Lower lobe of right lung (tissue), 2 donors: ENCODE measurements around the gene ST3GAL3. TPM values are rescaled to one million over a fixed set of nuclear protein-coding genes. Genes with fewer than 3 reads are reported as not detected.

Experiments
- ATAC-seq, 2 donors: fragments of 200-7000 bp; cut with Tn5 transposase; one replicate each; pipeline ENCODE4 v1.9.1; 2020 to 2022; ENCODE audit warnings: mild to moderate bottlenecking in 2 of 2, moderate library complexity in 2 of 2
- DNase-seq: peaks from one replicate; pipeline ENCODE4 v3.0.0-alpha.2; 2020
- H3K27ac ChIP-seq: fragments of 200-600 bp; one replicate; pipeline ENCODE4 v1.8.0; 2022
- H3K27me3 ChIP-seq: fragments of 200-600 bp; one replicate; pipeline ENCODE4 v1.8.0; 2022; ENCODE audit warnings: low read depth
- H3K36me3 ChIP-seq: fragments of 200-600 bp; one replicate; pipeline ENCODE4 v1.8.0; 2022; ENCODE audit warnings: mild to moderate bottlenecking
- H3K4me1 ChIP-seq: fragments of 200-600 bp; one replicate; pipeline ENCODE4 v1.8.0; 2022
- H3K4me3 ChIP-seq: fragments of 200-600 bp; one replicate; pipeline ENCODE4 v1.8.0; 2022; ENCODE audit warnings: mild to moderate bottlenecking
- H3K9me3 ChIP-seq: fragments of 200-600 bp; one replicate; pipeline ENCODE4 v1.8.0; 2022
- intact Hi-C: fragments of 100-400 bp; cut with DNase I; formaldehyde crosslinking; loops from one replicate; pipeline ENCODE4 v1.11.0; 2022
- total RNA-seq: library from RNA; stranded (reverse); fragmentation: NEBNext Ultra II Directional; extraction: Animal tissue kit (Norgen Biotek cat#: 25700); gene quantifications from one replicate; pipeline ENCODE4 v1.2.1, GENCODE V29; 2021
- TF ChIP-seq, protein P1 (sequence below): fragments of 200-600 bp; IDR thresholded peaks from one replicate; pipeline ENCODE4 v1.8.0; 2022; ENCODE audit warnings: antibody characterized with exemption, mild to moderate bottlenecking
- donor health status: DM: no; HTN: yes; CAD: no; lungs with severe emphysema.

The ST3GAL3 gene
- total RNA-seq, 1 donor from 2014 or later, result 23.6 TPM

DNA sequence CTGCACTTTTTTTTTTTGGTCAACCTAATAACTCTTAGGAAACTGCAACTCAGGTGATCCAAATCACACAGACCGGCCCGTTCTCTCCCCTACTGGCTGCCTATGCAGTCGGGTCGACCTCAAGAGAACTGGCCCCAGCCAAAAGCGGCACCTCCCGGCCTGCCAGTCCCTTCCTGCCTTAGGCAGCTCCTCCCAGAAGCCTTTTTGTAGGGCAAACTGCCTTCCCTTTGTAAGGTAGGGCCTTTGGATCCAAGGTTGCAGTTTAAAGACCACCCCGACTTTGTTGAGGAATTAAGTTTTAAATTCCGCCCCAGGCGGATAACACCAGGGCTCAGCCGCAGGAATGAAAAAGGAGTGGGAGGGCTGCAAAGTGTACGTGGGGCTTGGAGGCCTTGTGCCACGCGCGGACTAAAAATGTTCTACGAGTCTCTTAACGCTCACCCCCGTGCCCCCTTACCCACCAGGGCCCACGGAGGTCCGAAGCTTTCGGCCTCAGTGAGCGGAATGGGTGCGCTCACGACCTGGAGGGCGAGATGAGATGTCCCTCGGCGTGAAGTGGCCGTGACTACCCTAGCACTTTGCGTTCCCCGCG is 642 bp upstream of the ST3GAL3 start:
- peak overlapping the region; percentile 78 for H3K27ac ChIP-seq

DNA sequence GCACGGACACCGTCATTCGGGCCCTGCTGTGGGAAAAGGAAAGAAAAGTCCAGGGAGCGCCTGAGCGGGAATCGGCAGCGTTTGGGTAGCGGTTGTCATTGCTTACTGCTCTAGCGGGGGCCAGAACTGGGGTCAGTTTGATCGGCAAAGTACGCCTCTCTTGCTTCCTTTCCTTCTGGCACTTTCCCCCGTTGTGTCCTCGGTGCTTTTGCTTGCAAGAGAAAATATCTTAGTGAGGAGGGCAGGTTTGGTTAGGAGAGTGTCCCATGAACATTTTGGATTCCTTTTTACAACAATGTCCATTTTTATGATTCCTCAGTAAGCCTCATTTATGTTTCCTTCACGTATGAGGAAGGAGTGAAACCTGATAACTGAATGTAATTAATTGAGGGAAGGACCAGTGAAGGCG is 670 bp downstream of the ST3GAL3 start:
- H3K9me3 ChIP-seq, result no peaks in the 10 kb centered on the region
- ATAC-seq (no peak), DNase-seq (no peak)
- intact Hi-C loops, result no loop called here
- peaks cover 20% of the 10 kb centered on the region for H3K36me3 ChIP-seq
- peaks cover 16% of the 10 kb centered on the region for H3K4me1 ChIP-seq
- H3K27me3 ChIP-seq, result no peaks in the 10 kb centered on the region
- TF ChIP-seq, protein P1, sequence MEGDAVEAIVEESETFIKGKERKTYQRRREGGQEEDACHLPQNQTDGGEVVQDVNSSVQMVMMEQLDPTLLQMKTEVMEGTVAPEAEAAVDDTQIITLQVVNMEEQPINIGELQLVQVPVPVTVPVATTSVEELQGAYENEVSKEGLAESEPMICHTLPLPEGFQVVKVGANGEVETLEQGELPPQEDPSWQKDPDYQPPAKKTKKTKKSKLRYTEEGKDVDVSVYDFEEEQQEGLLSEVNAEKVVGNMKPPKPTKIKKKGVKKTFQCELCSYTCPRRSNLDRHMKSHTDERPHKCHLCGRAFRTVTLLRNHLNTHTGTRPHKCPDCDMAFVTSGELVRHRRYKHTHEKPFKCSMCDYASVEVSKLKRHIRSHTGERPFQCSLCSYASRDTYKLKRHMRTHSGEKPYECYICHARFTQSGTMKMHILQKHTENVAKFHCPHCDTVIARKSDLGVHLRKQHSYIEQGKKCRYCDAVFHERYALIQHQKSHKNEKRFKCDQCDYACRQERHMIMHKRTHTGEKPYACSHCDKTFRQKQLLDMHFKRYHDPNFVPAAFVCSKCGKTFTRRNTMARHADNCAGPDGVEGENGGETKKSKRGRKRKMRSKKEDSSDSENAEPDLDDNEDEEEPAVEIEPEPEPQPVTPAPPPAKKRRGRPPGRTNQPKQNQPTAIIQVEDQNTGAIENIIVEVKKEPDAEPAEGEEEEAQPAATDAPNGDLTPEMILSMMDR, result no peak
- peak overlapping the region; percentile 78 for H3K27ac ChIP-seq
- peak overlapping the region; percentile 89 for H3K4me3 ChIP-seq

More for the DNA sequence above, 642 bp upstream of the ST3GAL3 start:
- Histone ChIP-seq H3K4me1 (peaks cover 16% of the 10 kb centered on the region), H3K36me3 (peaks cover 34% of the 10 kb centered on the region), H3K4me3 (peak overlapping the region; percentile 89), H3K27me3 (no peaks in the 10 kb centered on the region), H3K9me3 (no peaks in the 10 kb centered on the region)
- ATAC-seq (peak; percentile 0 to 42), DNase-seq (no peak)
- TF ChIP-seq, protein P1, result no peak
- intact Hi-C loops, result no loop called here

DNA sequence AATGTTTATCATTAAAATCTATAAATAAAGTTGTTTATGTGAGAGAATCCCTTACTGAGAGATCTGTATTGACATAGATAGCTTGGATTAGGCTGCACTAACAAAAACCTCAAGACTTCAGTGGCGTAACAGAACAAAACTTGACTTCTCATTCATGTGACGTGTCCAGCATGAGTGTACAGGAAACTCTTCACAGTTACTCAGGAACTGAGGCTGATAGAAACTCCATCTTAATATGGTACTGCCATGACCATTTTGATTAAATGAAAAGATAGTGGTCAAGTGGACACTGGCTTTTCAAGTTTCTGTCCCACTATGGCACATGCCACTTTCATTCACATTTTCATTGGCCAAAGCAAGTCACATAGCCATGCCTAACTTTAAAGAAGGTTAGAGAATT is 3.7 kb downstream of the ST3GAL3 start:
- no peaks in the 10 kb centered on the region for H3K36me3 ChIP-seq
- no peak for ATAC-seq
- H3K27me3 ChIP-seq, result no peaks in the 10 kb centered on the region
- H3K9me3 ChIP-seq, result no peaks in the 10 kb centered on the region
- no peak for DNase-seq
- H3K4me1 ChIP-seq, result peaks cover 16% of the 10 kb centered on the region
- intact Hi-C loops, result no loop called here
- no peak overlapping the region for H3K4me3 ChIP-seq
- TF ChIP-seq, protein P1, result no peak
- no peak overlapping the region for H3K27ac ChIP-seq

DNA sequence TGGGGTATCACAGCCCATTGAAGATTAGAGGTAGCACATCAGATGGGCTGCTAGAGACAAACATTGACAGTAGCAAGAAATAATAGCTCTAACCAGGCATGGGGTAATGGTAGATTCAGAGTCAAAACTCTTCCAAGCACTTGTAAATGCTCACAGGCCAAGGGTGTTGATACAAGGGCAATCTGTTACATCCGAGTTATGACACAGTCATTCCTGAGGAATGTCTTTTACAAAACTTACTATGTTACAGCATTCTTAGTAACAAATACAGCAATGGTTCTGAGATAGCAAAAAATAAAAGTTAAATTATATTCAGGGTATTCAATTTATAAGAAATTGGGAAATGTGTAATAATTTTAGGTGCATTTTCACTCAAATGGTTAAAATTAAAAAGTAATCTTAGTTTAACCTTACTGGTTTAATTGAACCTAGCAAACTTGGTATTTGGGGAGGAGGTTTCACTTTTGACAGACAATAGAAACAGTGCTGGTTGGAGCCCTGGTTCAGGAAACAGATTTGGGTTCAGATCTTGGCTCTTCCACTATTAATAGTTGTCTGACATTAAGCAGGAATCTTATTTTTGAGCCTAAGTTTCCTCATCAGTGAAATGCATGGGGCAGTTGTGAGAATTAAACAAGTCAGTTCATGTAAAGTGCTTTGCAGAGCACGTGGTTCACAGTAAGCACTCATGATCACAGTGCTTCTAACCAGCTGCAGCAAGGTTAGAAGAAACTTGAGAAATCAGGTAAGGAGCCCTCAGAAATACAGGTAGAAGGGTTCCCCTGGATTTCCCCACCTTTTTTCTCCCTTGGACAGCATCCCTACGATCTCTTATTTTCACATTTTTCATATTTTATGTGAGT is 4.4 kb downstream of the ST3GAL3 start:
- ATAC-seq (no peak), DNase-seq (no peak)
- H3K9me3 ChIP-seq, result no peaks in the 10 kb centered on the region
- TF ChIP-seq, protein P1, result no peak
- H3K27me3 ChIP-seq, result no peaks in the 10 kb centered on the region
- intact Hi-C loops, result no loop called here
- H3K4me3 ChIP-seq, result no peak overlapping the region
- no peaks in the 10 kb centered on the region for H3K36me3 ChIP-seq
- no peak overlapping the region for H3K27ac ChIP-seq
- H3K4me1 ChIP-seq, result peaks cover 11% of the 10 kb centered on the region

DNA sequence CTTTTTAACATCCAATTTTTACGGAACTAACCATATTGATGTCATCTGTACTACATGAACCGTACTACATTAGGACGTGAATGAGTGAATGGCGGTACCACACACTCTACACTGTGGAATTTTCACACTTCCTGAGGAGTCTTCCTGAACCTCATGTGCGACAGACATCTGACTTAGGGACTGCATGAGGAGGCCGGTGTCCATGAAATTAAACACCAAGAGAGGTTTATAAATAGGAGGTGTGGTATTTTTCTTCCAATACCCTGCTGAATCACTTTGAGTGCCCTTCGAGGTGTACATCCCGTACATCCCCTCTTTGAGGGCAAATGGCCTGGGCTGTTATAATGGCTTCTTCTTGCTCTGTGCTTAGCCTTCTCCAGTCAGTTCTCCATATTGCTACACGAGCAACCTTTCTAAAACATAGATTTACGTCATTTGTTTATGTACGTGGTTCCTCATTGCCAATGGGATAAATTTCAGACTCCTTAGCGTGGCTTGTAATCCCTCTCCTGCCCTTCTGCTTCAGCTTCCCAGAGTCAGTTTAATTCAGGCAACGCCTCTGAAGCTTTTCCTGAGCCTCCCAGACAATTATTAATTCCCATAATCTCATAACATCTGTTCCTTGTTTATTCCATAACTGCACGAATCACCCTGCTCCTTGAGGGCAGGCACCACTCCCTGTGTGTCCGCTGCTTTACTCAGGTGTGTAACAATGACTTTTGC is 9.4 kb downstream of the ST3GAL3 start:
- DNase-seq (no peak), ATAC-seq (no peak)
- Histone ChIP-seq H3K4me1 (no peaks in the 10 kb centered on the region), H3K27me3 (no peaks in the 10 kb centered on the region), H3K9me3 (no peaks in the 10 kb centered on the region), H3K4me3 (no peak overlapping the region), H3K27ac (no peak overlapping the region), H3K36me3 (no peaks in the 10 kb centered on the region)
- intact Hi-C loops, result no loop called here
- TF ChIP-seq, protein P1, result no peak
